Panc1 (cell line): ENCODE results near the gene SV2B. TPM values are rescaled to one million over a fixed set of nuclear protein-coding genes. Genes with fewer than 3 reads are reported as not detected.

Experiments
- ATAC-seq: fragments of 200-7000 bp; cut with Tn5 transposase; 2 replicates; pipeline ENCODE4 v1.9.1; 2020; ENCODE audit warnings: mild to moderate bottlenecking, moderate library complexity
- BruUV-seq: library from RNA; stranded (reverse); fragments of 400-500 nt; replicated peaks from 2 replicates; lab custom pipeline; 2021; lab: Mats Ljungman, UMichigan
- CTCF ChIA-PET: fragments of 300-600 bp; sonication (Branson Sonifier 250); formaldehyde crosslinking; loops from one replicate; lab custom pipeline; 2022; ENCODE audit warnings: antibody characterized with exemption; lab: Charles Lee
- POLR2A ChIA-PET: fragments of 300-600 bp; sonication (Branson Sonifier 250); formaldehyde crosslinking; loops from one replicate; lab custom pipeline; 2022; ENCODE audit warnings: antibody characterized with exemption; lab: Charles Lee
- DNase-seq: peaks from one replicate; pipeline ENCODE4 v3.0.0-alpha.2; 2010; ENCODE audit warnings: low read depth, low spot score
- H3K27ac ChIP-seq: 2 replicates; pipeline ENCODE4 v1.5.1; 2011; ENCODE audit warnings: mild to moderate bottlenecking, low read length, inconsistent platforms
- H3K27me3 ChIP-seq: fragments of 200-500 bp; sonication (Bioruptor generic); 2 replicates; pipeline ENCODE4 v1.6.0; 2014; ENCODE audit warnings: low read length, inconsistent platforms; ENCODE audit not compliant: control insufficient read depth, insufficient read depth
- H3K36me3 ChIP-seq: fragments of 200-500 bp; sonication (Bioruptor generic); 2 replicates; pipeline ENCODE4 v1.5.1; 2014; ENCODE audit warnings: inconsistent platforms, mild to moderate bottlenecking, low read length, moderate library complexity; ENCODE audit not compliant: control insufficient read depth, insufficient read depth
- H3K4me1 ChIP-seq: 2 replicates; pipeline ENCODE4 v1.5.1; 2011; ENCODE audit warnings: inconsistent platforms, mild to moderate bottlenecking, low read length, moderate library complexity; ENCODE audit not compliant: control insufficient read depth, insufficient read depth
- H3K4me3 ChIP-seq, 2 experiments: 2 replicates each; pipeline ENCODE4 v1.5.1; 2011 to 2012; ENCODE audit warnings: low read depth in 2 of 2, low read length in 2 of 2, mild to moderate bottlenecking in 2 of 2, inconsistent platforms in 1 of 2, moderate library complexity in 1 of 2
- H3K9me3 ChIP-seq: fragments of 200-500 bp; sonication (Bioruptor generic); 2 replicates; pipeline ENCODE4 v1.5.1; 2014; ENCODE audit warnings: low read depth, mild to moderate bottlenecking, inconsistent platforms, low read length, moderate library complexity; ENCODE audit not compliant: control insufficient read depth, insufficient read depth
- CTCF ChIP-seq: fragments of 450-650 bp; IDR thresholded peaks from 2 replicates; pipeline ENCODE4 v1.5.1; 2017; ENCODE audit warnings: mild to moderate bottlenecking
- POLR2AphosphoS5 ChIP-seq: IDR thresholded peaks from 2 replicates; pipeline ENCODE4 v1.6.1; 2012; ENCODE audit warnings: mild to moderate bottlenecking, low read depth, low read length, moderate library complexity
- REST ChIP-seq, 2 experiments: IDR thresholded peaks; 2 replicates each; pipeline ENCODE4 v1.6.1; 2011 to 2012; ENCODE audit warnings: low read depth in 2 of 2, control low read depth in 1 of 2, low read length in 1 of 2, mild to moderate bottlenecking in 1 of 2, moderate library complexity in 1 of 2; ENCODE audit not compliant: insufficient read depth in 1 of 2
- SIN3A ChIP-seq: IDR thresholded peaks from 2 replicates; pipeline ENCODE4 v1.6.1; 2012; ENCODE audit warnings: low read depth, mild to moderate bottlenecking, low read length, moderate library complexity, borderline replicate concordance; ENCODE audit not compliant: insufficient read depth
- TCF7L2 ChIP-seq: IDR thresholded peaks from 2 replicates; pipeline ENCODE4 v1.6.1; 2011; ENCODE audit warnings: mild to moderate bottlenecking, low read depth, low read length, inconsistent platforms
- in situ Hi-C: cut with HindIII; loops from 2 replicates; pipeline ENCODE4 v1.10.0; 2016; ENCODE audit warnings: low sequenced_read_pairs, low pct_unique_long_range_greater_than_20kb
- intact Hi-C: fragments of 100-400 bp; cut with micrococcal nuclease; formaldehyde crosslinking; loops from one replicate; pipeline ENCODE4 v1.10.0; 2022; ENCODE audit not compliant: unreplicated experiment
- total RNA-seq: library from RNA; stranded (reverse); gene quantifications from one replicate; pipeline ENCODE4 v1.2.1, GENCODE V29; 2021; ENCODE audit not compliant: unreplicated experiment

Gene SV2B
- total RNA-seq, 1 experiment from 2014 or later, result not detected

- ChIA-PET POLR2A (no interaction called here), CTCF (interaction anchor here (0.8 kb wide), 1 partner anchor 161 kb away, joined by 3 read pairs; no protein-coding TSS in a partner anchor)
- DNase-seq (no peak), ATAC-seq (no peak)
- H3K4me1 ChIP-seq, result no peaks in the 10 kb centered on the region
- H3K9me3 ChIP-seq, result no peaks in the 10 kb centered on the region
- H3K4me3 ChIP-seq, result no peak overlapping the region
- TF ChIP-seq REST (IDR thresholded peaks at IDR 0.05; ENCODE audit: insufficient read depth in 1 of 2, low read depth in 2 of 2, low read length in 1 of 2) (no peak), POLR2AphosphoS5 (no peak), SIN3A (no peak), CTCF (no peak), TCF7L2 (no peak)
- H3K27me3 ChIP-seq, result peaks cover 3% of the 10 kb centered on the region; the same call in 1 of the 2 replicates
- no peak overlapping the region for H3K27ac ChIP-seq
- in situ Hi-C loops (no loop called here), intact Hi-C loops (no loop called here)
- no TSS peak for BruUV-seq
- no peaks in the 10 kb centered on the region for H3K36me3 ChIP-seq
These were observed 9.8 kb downstream of the SV2B start for GRCh38 chr15:91109885-91110284.

- intact Hi-C loops (no loop called here), in situ Hi-C loops (no loop called here)
- CTCF ChIA-PET, result no interaction called here
- Histone ChIP-seq H3K9me3 (no peaks in the 10 kb centered on the region), H3K27me3 (peaks cover 3% of the 10 kb centered on the region; the same call in 1 of the 2 replicates), H3K27ac (no peak overlapping the region), H3K36me3 (no peaks in the 10 kb centered on the region), H3K4me3 (no peak overlapping the region), H3K4me1 (no peaks in the 10 kb centered on the region)
- no peak for ATAC-seq
- DNase-seq, result no peak
- BruUV-seq, result no TSS peak
- TF ChIP-seq CTCF (no peak), REST (IDR thresholded peaks at IDR 0.05; ENCODE audit: insufficient read depth in 1 of 2, low read depth in 2 of 2, low read length in 1 of 2) (no peak), SIN3A (no peak), TCF7L2 (no peak), POLR2AphosphoS5 (no peak)
- POLR2A ChIA-PET, result no interaction called here
These were observed 10.3 kb downstream of the SV2B start for GRCh38 chr15:91110407-91110806.
